ENCODE results near the gene CSTA. TPM values are rescaled to one million over a fixed set of nuclear protein-coding genes. Genes with fewer than 3 reads are reported as not detected.

Gene CSTA
- total RNA-seq, 4 donors from 2014 or later, result 122 to 575 (median 256) TPM

- 77 to 83% methylated on average over 4 of the region's 4 CpGs for WGBS, 2 donors
- no peak for TF ChIP-seq CTCF (IDR thresholded peaks at IDR 0.05)
- TF ChIP-seq POLR2A (IDR thresholded peaks at IDR 0.05), result no peak
- DNase-seq (ENCODE audit: low spot score in 2 of 2), result no peak
- intact Hi-C loops (cut with DNase I; ENCODE audit: low total_unique reads), result no loop called here
- no peak overlapping the region for H3K4me3 ChIP-seq (ENCODE audit: low read depth, poor library complexity, severe bottlenecking)
Observed at GRCh38 chr3:122355612-122356011, 30.6 kb downstream of the CSTA start.

GRCh38 chr3:122356402-122356801 is 31.4 kb downstream of the CSTA start:
- TF ChIP-seq CTCF (IDR thresholded peaks at IDR 0.05) (no peak), POLR2A (IDR thresholded peaks at IDR 0.05) (no peak)
- WGBS, 2 donors, result 68 to 78% methylated on average over 4 of the region's 4 CpGs
- H3K4me3 ChIP-seq (ENCODE audit: low read depth, poor library complexity, severe bottlenecking), result no peak overlapping the region
- intact Hi-C loops (cut with DNase I; ENCODE audit: low total_unique reads), result no loop called here
- DNase-seq (ENCODE audit: low spot score in 2 of 2), result no peak

- no peak for DNase-seq (ENCODE audit: low spot score in 2 of 2)
- no peak overlapping the region for H3K4me3 ChIP-seq (ENCODE audit: low read depth, poor library complexity, severe bottlenecking)
- WGBS, 2 donors, result 48 to 52% methylated on average over 2 of the region's 2 CpGs
- TF ChIP-seq POLR2A (IDR thresholded peaks at IDR 0.05) (no peak), CTCF (IDR thresholded peaks at IDR 0.05) (no peak)
- intact Hi-C loops (cut with DNase I; ENCODE audit: low total_unique reads), result no loop called here
Observed at GRCh38 chr3:122357828-122358702, 33.0 kb downstream of the CSTA start.

GRCh38 chr3:122358703-122359032 is 33.6 kb downstream of the CSTA start:
- 79% methylated on average over 2 of the region's 2 CpGs for WGBS, 2 donors
- no peak for TF ChIP-seq POLR2A (IDR thresholded peaks at IDR 0.05)
- no peak for TF ChIP-seq CTCF (IDR thresholded peaks at IDR 0.05)
- intact Hi-C loops (cut with DNase I; ENCODE audit: low total_unique reads), result no loop called here
- DNase-seq (ENCODE audit: low spot score in 2 of 2), result no peak
- H3K4me3 ChIP-seq (ENCODE audit: low read depth, poor library complexity, severe bottlenecking), result no peak overlapping the region

- 55 to 62% methylated on average over 2 of the region's 2 CpGs for WGBS, 2 donors
- TF ChIP-seq POLR2A (IDR thresholded peaks at IDR 0.05) (no peak), CTCF (IDR thresholded peaks at IDR 0.05) (no peak)
- H3K4me3 ChIP-seq (ENCODE audit: low read depth, poor library complexity, severe bottlenecking), result no peak overlapping the region
- DNase-seq (ENCODE audit: low spot score in 2 of 2), result no peak
- intact Hi-C loops (cut with DNase I; ENCODE audit: low total_unique reads), result no loop called here
Observed at GRCh38 chr3:122362026-122362425, 37.0 kb downstream of the CSTA start.

- intact Hi-C loops (cut with DNase I; ENCODE audit: low total_unique reads), result no loop called here
Observed at GRCh38 chr3:122364490-122364889, 39.4 kb downstream of the CSTA start.

More at GRCh38 chr3:122364490-122364889, 39.4 kb downstream of the CSTA start:
- TF ChIP-seq POLR2A (IDR thresholded peaks at IDR 0.05), result no peak
- no peak for TF ChIP-seq CTCF (IDR thresholded peaks at IDR 0.05)
- no peak overlapping the region for H3K4me3 ChIP-seq (ENCODE audit: low read depth, poor library complexity, severe bottlenecking)
- no peak for DNase-seq (ENCODE audit: low spot score in 2 of 2)
- 54 to 85% methylated on average over 2 of the region's 2 CpGs for whole genome bisulfite sequencing, 2 donors
